ENCODE measurements around the gene LEUTX.
A peak's percentile ranks its signal among the peaks of the same experiment; 100 is the strongest.

Gene LEUTX

GRCh38 chr19:39737891-39738290, 40.8 kb upstream of the LEUTX start, which contains the start of gene CLC:
CLC (minus strand) TSS chr19:39738029; CDS start chr19:39737952, 77 bp downstream.
- DNase-seq (ENCODE audit: low read depth) = no peak
- TF ChIP-seq, protein P1, sequence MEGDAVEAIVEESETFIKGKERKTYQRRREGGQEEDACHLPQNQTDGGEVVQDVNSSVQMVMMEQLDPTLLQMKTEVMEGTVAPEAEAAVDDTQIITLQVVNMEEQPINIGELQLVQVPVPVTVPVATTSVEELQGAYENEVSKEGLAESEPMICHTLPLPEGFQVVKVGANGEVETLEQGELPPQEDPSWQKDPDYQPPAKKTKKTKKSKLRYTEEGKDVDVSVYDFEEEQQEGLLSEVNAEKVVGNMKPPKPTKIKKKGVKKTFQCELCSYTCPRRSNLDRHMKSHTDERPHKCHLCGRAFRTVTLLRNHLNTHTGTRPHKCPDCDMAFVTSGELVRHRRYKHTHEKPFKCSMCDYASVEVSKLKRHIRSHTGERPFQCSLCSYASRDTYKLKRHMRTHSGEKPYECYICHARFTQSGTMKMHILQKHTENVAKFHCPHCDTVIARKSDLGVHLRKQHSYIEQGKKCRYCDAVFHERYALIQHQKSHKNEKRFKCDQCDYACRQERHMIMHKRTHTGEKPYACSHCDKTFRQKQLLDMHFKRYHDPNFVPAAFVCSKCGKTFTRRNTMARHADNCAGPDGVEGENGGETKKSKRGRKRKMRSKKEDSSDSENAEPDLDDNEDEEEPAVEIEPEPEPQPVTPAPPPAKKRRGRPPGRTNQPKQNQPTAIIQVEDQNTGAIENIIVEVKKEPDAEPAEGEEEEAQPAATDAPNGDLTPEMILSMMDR (IDR thresholded peaks at IDR 0.05; ENCODE audit: insufficient read depth, low read depth, low read length, missing control alignments) = no peak
- no peak within 1 kb of the TSS for H3K4me3 ChIP-seq (ENCODE audit: low read depth, low read length)

GRCh38 chr19:39738814-39739213, 39.8 kb upstream of the LEUTX start:
- TF ChIP-seq, protein P1 (IDR thresholded peaks at IDR 0.05; ENCODE audit: insufficient read depth, low read depth, low read length, missing control alignments) = no peak
- H3K4me3 ChIP-seq (ENCODE audit: low read depth, low read length) = no peak overlapping the region
- no peak for DNase-seq (ENCODE audit: low read depth)

GRCh38 chr19:39740395-39740794, 38.3 kb upstream of the LEUTX start:
- H3K4me3 ChIP-seq (ENCODE audit: low read depth, low read length) = no peak overlapping the region
- TF ChIP-seq, protein P1 (IDR thresholded peaks at IDR 0.05; ENCODE audit: insufficient read depth, low read depth, low read length, missing control alignments) = no peak
- DNase-seq (ENCODE audit: low read depth) = no peak

DNA sequence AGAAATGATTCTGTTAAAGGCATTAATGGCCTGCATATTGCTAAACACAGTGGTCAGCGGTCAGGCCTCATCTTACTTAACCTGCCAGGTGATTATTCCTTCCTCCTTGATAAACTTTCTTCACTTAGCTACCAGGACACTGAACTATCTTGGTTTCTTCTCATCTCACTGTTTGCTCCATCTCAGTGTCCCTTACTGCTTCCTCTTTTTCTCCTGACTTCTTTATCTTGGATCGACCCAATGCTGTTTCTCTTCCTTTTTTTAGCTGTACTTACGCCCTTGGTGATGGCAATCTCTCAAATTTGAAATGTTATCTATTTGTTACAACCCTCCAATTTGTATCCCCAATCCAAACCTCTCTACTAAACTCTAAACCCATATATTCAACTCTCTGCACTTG, 33.0 kb upstream of the LEUTX start:
- TF ChIP-seq, protein P1 (IDR thresholded peaks at IDR 0.05; ENCODE audit: insufficient read depth, low read depth, low read length, missing control alignments) = no peak
- DNase-seq (ENCODE audit: low read depth) = no peak
- H3K4me3 ChIP-seq (ENCODE audit: low read depth, low read length) = no peak overlapping the region

DNA sequence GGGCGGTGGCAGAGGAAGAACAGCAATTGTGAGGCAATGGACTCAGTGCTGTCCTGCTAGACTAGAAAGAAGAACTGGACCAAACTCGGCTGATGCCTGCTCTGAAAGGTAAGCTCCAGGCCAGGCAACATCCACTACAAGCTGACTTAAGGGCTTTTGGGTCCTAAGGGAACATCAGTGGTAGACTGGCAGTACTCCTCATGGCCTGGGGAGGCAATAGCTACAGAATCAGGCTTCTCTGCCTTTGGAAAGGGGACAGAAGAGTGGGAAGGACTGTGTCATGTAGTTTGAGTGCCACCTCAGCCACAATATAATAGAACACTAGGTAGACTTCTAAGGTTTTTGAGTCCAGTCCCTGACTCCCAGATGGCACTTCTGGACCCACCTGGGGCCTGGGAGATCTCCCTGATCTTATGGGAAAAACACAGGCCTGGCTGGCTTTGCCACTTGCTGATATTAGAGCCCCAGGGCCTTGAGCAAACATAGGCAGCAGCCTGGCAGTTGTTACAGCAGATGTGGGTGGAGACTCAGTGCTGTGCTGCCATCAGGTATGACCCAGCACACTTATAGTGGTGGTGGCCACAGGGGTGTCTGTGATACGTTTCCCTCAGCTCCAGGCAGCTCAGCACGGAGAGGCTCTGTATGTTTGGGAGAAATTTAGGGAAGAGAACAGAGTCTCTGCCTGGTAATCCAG, 31.7 kb upstream of the LEUTX start:
- TF ChIP-seq, protein P1 (IDR thresholded peaks at IDR 0.05; ENCODE audit: insufficient read depth, low read depth, low read length, missing control alignments) = no peak
- H3K4me3 ChIP-seq (ENCODE audit: low read depth, low read length) = no peak overlapping the region
- DNase-seq (ENCODE audit: low read depth) = no peak

DNA sequence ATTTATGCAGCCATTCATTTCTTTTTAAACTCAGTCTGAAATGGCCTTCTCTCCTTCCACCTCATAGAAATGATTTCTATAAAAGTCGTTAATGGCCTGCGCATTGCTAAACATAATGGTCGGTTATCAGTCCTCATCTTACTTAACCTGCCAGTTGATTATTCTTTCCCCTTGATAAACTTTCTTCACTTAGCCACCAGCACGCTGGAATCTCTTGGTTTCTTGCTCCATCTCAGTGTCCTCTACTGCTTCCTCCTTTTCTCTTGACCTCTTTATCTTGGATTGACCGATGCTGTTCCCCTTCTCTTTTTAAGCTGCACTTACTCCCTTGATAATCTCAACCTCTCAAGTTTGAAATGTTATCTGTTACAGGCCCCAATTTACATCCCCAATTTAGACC, 28.7 kb upstream of the LEUTX start:
- TF ChIP-seq, protein P1 (IDR thresholded peaks at IDR 0.05; ENCODE audit: insufficient read depth, low read depth, low read length, missing control alignments) = no peak
- no peak for DNase-seq (ENCODE audit: low read depth)
- H3K4me3 ChIP-seq (ENCODE audit: low read depth, low read length) = no peak overlapping the region

GRCh38 chr19:39752390-39752789, 26.3 kb upstream of the LEUTX start:
- TF ChIP-seq, protein P1 (IDR thresholded peaks at IDR 0.05; ENCODE audit: insufficient read depth, low read depth, low read length, missing control alignments) = no peak
- DNase-seq (ENCODE audit: low read depth) = peak; percentile 34

More at GRCh38 chr19:39752390-39752789, 26.3 kb upstream of the LEUTX start:
- no peak overlapping the region for H3K4me3 ChIP-seq (ENCODE audit: low read depth, low read length)
